Esophagus mucosa (tissue), 1 donor: ENCODE measurements around the gene FOXJ2. TPM values are rescaled to one million over a fixed set of nuclear protein-coding genes. Genes with fewer than 3 reads are reported as not detected.
"Not testable (repeated sequence)": the region's sequence is repeated elsewhere in the genome, so short reads cannot be mapped to it uniquely, and the experiment has no call there.

Experiments used
- ATAC-seq: fragments of 200-7000 bp; cut with Tn5 transposase; one replicate; pipeline ENCODE4 v1.9.1; 2020
- total RNA-seq: library from RNA; stranded (reverse); gene quantifications from one replicate; pipeline ENCODE4 v1.2.4, GENCODE V29; 2023
- donor health status: DM: yes; HTN: yes; CAD: no.

Gene FOXJ2
- total RNA-seq, 1 donor from 2014 or later: 7.6 TPM

DNA sequence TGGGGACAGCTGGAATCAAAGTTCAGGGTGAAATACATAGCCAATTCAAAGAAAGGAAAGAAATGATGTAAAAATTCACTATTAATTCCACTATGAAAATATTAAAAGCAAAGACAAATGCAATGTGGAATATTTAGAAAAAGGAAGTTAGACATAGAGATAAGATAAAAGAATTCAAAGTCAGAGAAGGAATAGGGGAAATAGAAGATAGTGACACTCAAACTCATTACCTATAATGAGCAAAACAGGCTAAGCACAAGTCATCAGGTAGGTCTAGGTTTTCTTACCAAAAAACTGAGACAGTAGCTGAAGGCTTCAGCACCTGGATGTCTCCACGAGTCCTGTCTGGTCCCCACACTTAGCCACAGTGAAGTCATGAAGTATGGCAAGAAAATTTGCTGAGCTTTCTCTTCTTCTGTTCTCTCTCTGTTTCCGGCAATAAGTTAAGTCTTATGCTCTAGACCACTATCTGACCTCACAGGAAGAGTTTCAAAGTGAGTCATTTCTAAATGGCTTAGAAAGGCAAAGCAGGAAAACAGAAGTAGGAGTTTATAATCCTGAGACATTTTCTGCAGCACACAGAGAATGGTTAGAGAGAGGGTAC is 33.6 kb downstream of the FOXJ2 start, which contains the start of gene C3AR1:
Gene C3AR1, minus strand, starts transcription at position 369 of the 604 bp plus-strand sequence. CDS start 6,174 bp downstream, outside the sequence.
- ATAC-seq: peak; percentile 35

DNA sequence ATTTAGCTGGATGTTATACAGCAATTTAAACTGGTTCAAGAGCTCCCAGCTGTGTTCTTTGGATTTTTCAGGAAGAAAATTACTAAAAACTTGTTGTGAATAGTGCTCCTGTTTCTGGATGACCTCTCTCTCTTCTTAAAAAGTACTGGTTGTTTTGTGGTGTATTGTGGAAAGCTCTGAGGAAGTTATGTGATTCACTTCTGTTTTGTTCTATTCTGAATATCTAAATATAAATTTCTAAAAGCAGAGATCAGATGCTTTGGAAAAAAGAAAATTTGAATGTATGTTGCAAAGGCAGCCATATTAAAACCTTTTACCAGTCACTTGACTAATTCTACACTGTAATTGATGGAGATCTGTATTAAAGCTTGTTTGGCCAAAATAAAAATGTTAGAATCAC is 37.1 kb downstream of the FOXJ2 start:
- no peak for ATAC-seq

DNA sequence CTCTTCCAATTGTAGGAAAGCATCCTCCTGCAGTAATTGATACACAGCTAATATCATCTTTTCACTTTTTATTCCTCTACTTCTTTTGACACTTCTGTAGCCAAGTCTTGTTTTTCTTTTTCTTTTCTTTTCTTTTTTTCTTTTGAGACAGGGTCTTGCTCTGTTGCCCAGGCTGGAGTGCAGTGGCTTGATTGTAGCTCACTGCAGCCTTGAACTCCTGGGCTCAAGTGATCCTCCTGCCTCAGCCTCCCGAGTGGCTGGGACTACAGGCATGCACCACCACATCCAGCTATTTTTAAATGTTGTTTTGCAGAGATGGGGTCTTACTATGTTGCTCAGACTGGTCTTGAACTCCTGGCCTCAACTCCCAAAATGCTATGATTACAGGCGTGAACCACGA is 39.3 kb downstream of the FOXJ2 start:
- not testable (repeated sequence) for ATAC-seq

DNA sequence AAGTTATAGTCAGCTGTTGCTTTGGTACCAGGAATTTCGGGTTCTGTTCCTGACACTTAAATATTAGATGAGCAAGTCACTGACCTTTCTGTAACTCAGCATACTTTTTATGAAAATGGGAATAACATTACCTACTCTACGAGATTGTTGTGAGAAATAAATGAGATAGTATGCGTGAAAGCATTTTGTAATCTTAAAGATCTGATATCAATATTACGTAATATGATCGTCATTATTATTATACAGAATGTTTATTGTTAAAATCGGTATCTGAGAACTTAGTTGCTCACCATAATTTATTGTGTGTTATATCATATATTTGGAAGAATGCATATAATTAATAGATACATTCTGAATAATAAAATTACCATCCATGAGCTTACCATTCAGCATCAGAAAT is 43.4 kb downstream of the FOXJ2 start:
- ATAC-seq: no peak

DNA sequence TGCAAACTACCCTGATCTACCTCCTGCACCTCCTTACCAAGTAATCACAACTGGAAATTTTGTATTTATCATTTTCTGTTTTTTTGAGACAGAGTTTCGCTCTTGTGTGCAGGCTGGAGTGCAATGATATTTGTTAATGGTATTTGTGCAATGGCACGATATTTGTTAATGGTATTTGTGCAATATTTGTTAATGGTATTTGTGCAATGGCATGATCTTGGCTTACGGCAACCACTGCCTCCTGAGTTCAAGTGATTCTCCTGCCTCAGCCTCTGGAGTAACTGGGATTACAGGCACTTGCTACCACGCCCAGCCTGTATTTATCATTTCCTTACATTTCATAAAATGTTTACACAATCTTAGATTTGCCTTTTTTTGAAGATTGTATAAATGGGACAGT is 43.9 kb downstream of the FOXJ2 start:
- ATAC-seq: no peak

DNA sequence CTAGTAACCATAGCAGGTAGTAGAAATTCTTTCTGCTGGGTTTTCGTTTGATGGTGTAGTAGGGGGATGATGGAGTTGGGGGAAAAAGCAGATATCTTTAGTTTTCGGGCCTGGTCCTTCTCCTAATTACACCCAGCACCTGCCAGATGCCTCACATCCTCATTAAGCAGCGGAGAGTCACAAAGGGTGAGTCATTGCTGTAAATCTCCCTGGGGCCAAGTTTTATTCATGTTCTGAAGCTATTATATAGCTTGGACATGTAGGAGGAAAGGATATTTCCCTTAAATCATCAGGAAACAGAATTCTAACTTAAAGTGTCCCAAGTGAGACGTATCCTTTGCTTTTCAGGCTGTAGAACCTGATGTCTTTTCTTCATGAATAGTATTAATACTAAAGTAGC is 44.7 kb downstream of the FOXJ2 start:
- ATAC-seq: peak; percentile 39

DNA sequence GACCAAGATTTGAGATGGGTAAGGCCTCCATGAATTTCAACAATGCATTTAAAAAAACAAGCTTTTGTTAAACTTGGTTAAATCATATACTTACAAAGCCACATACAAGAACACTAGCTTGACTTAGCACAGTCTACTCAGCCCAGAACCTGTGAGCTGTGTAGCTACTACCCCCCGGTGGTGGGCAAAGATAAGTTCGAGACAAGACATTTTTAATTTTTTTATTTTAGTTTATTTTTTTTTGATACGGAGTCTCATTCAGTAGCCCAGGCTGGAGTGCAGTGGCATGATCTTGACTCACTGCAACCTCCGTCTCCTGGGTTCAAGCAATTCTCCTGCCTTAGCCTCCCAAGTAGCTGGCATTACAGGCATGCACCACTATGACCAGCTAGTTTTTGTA is 45.9 kb downstream of the FOXJ2 start:
- no peak for ATAC-seq

DNA sequence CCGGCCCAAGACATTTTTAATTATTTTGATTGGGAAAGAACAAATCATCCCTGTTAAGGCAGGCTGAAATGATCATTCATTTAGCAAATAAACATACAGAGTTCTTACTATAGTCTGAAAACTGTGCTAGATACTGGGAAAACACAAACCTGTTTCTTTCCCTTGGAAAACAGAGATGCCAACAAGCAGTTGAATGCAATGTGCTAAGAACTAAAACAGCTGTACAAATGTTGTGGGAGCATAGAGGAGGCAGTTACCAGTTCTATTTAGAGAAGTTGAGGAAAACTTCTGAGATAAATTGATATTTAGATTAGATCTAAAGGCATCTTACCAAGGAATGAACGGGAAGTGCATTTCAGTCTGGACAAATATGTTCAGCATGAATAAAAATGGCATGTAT is 46.4 kb downstream of the FOXJ2 start:
- no peak for ATAC-seq

DNA sequence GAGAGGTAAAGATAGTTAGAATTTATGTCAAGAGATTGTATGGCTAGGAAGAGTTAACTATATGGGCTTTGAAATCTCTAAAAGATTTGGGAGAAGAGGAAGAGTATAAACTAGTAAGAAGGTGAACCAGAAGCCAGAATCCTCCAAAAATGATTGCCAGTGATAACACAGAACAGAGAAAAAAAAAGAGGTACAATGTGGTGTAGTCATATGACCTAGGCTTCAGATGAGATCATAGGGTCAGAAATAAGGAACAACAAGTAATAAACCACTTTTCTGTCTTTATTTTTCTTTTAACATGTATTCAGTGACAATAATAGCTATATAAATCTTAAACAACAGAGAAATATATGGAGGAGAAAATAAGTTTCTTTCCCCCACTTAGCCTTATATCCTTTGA is 47.6 kb downstream of the FOXJ2 start:
- ATAC-seq: no peak

DNA sequence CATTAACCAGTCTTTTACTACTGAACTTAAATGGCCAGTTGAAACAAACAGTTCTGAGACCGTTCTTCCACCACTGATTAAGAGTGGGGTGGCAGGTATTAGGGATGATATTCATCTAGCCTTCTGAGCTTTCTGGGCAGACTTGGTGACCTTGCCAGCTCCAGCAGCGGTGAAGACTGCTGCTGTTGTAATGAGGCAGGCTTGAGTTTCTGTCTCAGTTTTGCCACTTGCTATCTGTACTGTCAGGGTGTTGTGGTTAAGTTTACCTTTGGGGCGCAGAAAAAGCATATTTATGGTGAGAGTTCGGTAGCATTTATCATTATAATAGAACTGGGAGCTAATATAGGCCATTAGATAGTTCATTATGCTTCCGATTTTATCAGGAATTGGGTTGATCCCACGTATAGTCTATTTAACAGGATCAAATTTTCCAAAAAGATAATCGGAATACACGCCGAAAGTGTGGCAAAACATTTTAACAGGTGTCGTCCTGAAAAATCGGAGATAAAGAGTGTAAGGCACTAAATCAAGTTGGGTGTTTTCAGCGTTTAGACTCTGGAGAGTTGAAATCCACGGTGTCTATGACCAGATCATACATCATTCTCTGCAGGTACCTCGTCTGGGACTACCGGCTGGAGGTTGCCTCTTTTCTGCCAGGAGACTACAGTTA is 48.9 kb downstream of the FOXJ2 start:
- ATAC-seq: peak; percentile 49

DNA sequence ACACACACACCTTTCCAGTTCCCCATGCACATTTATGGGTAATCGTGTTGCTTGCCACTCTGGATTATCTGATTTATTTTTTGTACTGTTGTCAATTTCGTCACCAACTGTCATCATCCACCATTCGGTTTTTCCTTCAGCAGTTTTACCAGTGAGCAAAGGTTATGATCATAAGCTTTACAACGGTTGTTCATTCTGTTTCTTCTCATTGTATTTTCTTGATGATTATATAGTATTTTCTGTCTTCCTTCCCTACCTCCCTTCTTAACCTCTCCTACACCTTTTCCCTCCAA is 50.2 kb downstream of the FOXJ2 start:
- ATAC-seq: no peak

DNA sequence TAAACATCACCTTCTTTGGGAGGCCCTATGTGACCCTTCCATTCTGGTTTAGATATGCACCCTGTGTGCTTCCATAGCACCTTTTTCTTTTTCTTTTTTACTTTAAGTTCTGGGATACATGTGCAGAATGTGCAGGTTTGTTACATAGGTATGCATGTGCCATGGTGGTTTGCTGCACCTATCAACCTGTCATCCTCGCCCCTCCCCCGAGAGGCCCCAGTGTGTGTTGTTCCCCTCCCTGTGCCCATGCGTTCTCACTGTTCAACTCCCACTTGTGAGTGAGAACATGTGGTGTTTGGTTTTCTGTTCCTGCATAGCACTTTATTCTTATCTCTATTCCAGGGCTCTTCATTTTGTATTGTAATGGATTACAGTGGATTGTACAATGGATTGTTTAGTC is 51.8 kb downstream of the FOXJ2 start:
- not testable (repeated sequence) for ATAC-seq

DNA sequence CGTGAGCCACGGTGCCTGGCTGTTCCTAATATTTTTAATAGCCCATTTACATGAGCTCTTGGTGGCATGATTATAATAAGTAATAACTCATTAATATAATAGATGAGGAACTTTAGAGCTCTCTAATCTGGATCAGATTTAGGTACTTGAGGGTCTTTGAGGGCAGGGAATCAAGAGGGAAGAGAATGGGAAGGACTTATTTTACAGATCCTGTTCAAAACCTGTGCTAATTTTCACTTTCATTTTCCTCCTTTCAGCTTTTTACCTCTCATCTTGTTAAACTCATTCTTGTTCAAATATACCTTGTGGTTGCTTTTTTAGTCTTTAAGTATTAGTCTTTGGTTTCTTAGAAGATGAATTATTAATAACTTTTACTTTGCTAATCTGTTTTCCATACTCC is 55.1 kb downstream of the FOXJ2 start:
- no peak for ATAC-seq

DNA sequence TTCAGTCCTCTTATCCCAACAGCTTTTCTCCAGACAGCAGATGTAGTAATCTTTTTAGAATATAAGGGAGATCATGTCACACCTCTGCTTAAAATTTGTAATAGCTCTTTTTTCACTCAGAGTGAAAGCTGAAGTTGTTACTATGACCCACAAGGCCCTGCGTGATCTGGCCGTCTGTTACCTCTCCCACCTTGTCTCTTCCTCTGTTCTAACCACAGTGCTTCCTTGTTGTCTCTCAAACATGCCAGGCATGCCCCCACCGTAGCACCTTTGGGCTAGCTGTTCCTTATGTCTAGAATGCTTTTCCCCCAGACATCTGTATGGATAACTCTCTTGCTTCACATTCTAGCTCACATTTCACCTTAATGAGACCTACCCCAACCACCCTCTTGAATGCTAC is 56.1 kb downstream of the FOXJ2 start:
- no peak for ATAC-seq

DNA sequence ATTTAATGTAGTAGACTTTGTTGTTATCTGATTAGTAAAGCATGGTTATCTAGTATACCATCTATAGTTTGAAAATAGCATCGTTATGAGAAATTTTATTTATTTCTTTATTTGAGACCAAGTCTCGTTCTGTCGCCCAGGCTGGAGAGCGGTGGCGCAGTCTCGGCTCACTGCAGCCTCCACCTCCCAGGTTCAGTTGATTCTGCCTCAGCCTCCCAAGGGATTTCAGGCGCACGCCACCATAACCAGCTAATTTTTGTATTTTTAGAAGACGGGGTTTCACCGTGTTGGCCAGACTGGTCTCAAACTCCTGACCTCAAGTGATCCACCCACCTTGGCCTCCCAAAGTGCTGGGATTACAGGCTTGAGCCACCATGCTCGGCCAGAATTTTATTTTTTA is 56.8 kb downstream of the FOXJ2 start:
- ATAC-seq: not testable (repeated sequence)

DNA sequence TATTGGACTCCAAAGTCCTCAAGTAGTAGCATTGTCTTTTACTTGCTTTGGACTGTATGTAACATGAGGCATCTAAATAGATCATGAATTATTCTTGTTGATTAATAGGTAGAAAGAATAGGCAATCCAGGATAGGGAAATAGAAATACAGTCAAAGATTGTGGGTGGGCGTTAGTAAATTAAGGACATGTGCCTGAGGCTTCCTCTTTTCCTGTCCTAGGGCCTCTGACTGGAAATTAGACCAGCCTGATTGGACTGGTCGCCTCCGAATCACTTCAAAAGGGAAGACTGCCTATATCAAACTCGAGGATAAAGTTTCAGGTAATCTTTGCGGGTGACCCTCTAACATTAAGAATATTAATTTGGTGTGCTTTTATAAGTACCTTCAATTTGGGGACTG is 57.2 kb downstream of the FOXJ2 start:
- no peak for ATAC-seq

DNA sequence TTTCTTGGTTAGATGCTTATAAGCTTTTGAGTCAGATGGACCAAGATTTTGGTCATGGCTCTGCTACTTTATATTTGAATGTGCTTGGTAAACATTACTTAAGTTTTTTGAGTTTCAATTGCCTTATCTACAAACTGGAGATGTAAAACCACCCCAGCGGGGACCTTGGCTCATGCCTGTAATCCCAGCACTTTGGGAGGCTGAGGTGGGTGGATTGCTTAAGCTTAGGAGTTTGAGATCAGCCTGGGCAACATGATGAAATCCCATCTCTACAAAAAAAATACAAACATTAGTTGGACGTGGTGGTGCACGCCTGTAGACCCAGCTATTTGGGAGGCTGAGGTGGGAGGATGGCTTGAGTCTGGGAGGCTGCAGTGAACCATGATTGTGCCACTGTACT is 60.8 kb downstream of the FOXJ2 start:
- ATAC-seq: no peak

DNA sequence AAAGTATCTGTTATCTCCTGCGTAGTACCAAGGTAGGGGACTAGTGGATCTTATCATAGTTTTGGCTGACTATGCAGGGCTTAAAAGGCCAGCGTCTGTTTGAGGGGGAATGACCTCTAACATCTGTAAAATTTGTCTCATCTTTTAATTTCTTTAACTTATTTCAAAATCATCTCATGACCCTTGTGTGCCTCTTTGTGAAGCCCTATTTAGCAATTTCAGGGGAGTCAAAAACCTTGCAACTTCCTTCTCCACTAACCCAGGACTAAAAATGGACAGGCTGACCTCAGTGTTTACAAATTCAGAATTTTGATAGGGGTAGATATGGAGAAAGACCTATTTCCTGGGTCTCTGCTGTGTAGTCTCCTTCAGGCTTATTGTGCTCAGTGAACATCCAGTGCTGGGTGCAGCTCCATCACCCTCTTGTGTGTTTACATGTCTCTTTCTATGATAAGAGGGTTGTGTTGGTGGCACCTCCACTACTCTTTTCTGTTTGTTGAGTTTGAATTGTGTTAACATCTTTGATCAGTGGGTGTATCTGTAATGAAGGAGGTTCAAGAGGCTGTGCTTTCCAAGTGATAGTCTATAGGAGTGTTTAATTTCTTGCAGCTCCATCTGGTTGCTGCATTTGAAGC is 63.9 kb downstream of the FOXJ2 start:
- ATAC-seq: no peak

DNA sequence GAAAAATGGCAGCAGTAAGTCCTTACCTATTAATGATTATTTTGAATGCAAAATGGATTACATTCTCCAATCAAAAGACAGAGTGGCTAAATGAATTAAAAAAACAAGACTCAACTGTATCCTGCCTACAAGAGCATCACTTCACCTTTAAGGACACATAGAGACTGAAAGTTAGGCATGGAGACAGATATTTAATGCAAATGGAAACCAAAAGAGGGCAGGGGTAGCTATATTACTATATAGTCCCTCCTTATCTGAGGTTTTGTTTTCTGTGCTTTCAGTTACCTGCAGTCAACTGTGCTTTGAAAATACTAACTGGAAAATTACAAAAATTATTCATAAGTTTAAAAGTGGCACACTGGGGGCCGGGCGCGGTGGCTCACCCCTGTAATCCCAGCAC is 66.7 kb downstream of the FOXJ2 start:
- no peak for ATAC-seq

Other genes starting within 250 kb of the FOXJ2 start
- 0.52 TPM for gene NANOG, start 243.3 kb upstream of the FOXJ2 start, total RNA-seq
- not detected for gene SLC2A14, start 159.8 kb upstream of the FOXJ2 start, total RNA-seq
- 4.9 TPM for gene SLC2A3, start 96.5 kb upstream of the FOXJ2 start, total RNA-seq
- gene C3AR1, start 33.6 kb downstream of the FOXJ2 start, total RNA-seq: 0.76 TPM
- gene NECAP1, start 49.6 kb downstream of the FOXJ2 start, total RNA-seq: 19.3 TPM
- gene CLEC4A, start 90.9 kb downstream of the FOXJ2 start, total RNA-seq: 0.96 TPM
- not detected for gene ZNF705A, start 124.3 kb downstream of the FOXJ2 start, total RNA-seq
- gene FAM90A1, start 194.9 kb downstream of the FOXJ2 start, total RNA-seq: 0.16 TPM